IMR-90 (cell line): ENCODE data around the gene ACLY. TPM values are rescaled to one million over a fixed set of nuclear protein-coding genes. Genes with fewer than 3 reads are reported as not detected.
A peak's percentile ranks its signal among the peaks of the same experiment; 100 is the strongest.

Experiments used
- ATAC-seq: fragments of 200-7000 bp; cut with Tn5 transposase; 2 replicates; pipeline ENCODE4 v1.9.1; 2020; ENCODE audit warnings: low read depth, mild to moderate bottlenecking, moderate library complexity
- BruUV-seq: library from RNA; stranded (reverse); fragments of 400-500 nt; replicated peaks from 2 replicates; lab custom pipeline; 2021; lab: Mats Ljungman, UMichigan
- CTCF ChIA-PET: fragments of 300-600 bp; formaldehyde crosslinking; extraction: SDS; loops from one replicate; lab custom pipeline; 2021; ENCODE audit warnings: antibody characterized with exemption; lab: Yijun Ruan, JAX
- POLR2A ChIA-PET: fragments of 300-600 bp; sonication (Branson Sonifier 250); formaldehyde crosslinking; loops from one replicate; lab custom pipeline; 2022; ENCODE audit warnings: antibody characterized with exemption; ENCODE audit not compliant: unreplicated experiment; lab: Charles Lee
- DNase-seq: peaks from one replicate; pipeline ENCODE4 v3.0.0; 2013
- H2AFZ ChIP-seq: replicated peaks from 2 replicates; pipeline ENCODE3; 2013; ENCODE audit warnings: low read length, mild to moderate bottlenecking; ENCODE audit not compliant: poor library complexity
- H2AK5ac ChIP-seq: 2 replicates; pipeline ENCODE4 v1.6.1; 2013; ENCODE audit warnings: low read depth, low read length, inconsistent platforms
- H2AK9ac ChIP-seq: replicated peaks from 2 replicates; pipeline ENCODE3; 2013; ENCODE audit warnings: mild to moderate bottlenecking, low read depth, low read length, moderate library complexity; ENCODE audit not compliant: poor library complexity
- H2BK120ac ChIP-seq: 2 replicates; pipeline ENCODE4 v1.6.1; 2013; ENCODE audit warnings: low read depth, low read length, inconsistent platforms
- H2BK15ac ChIP-seq: 3 replicates; pipeline ENCODE4 v1.6.1; 2013; ENCODE audit warnings: low read depth, low read length, inconsistent platforms
- H2BK20ac ChIP-seq: 2 replicates; pipeline ENCODE4 v1.6.1; 2013; ENCODE audit warnings: low read depth, mild to moderate bottlenecking, inconsistent platforms, low read length, moderate library complexity
- H2BK5ac ChIP-seq: 2 replicates; pipeline ENCODE4 v1.6.1; 2013; ENCODE audit warnings: mild to moderate bottlenecking, low read depth, low read length, inconsistent platforms; ENCODE audit not compliant: poor library complexity, severe bottlenecking
- H3K14ac ChIP-seq: replicated peaks from 2 replicates; pipeline ENCODE4 v1.6.1; 2013; ENCODE audit warnings: low read depth, low read length, inconsistent platforms
- H3K18ac ChIP-seq: 2 replicates; pipeline ENCODE4 v1.6.1; 2013; ENCODE audit warnings: low read depth, low read length, control low read depth
- H3K23ac ChIP-seq: 2 replicates; pipeline ENCODE4 v1.6.1; 2013; ENCODE audit warnings: low read depth, low read length, inconsistent platforms
- H3K27ac ChIP-seq: 2 replicates; pipeline ENCODE4 v1.5.1; 2013; ENCODE audit warnings: mild to moderate bottlenecking, control low read depth, low read length; ENCODE audit not compliant: insufficient read depth
- H3K27me3 ChIP-seq: 2 replicates; pipeline ENCODE4 v1.6.1; 2013; ENCODE audit warnings: low read length; ENCODE audit not compliant: control insufficient read depth, insufficient read depth
- H3K36me3 ChIP-seq: 2 replicates; pipeline ENCODE4 v1.6.1; 2013; ENCODE audit warnings: low read length, mixed read lengths; ENCODE audit not compliant: control insufficient read depth, insufficient read depth
- H3K4ac ChIP-seq: 2 replicates; pipeline ENCODE4 v1.6.1; 2013; ENCODE audit warnings: low read depth, low read length, inconsistent platforms
- H3K4me1 ChIP-seq: 2 replicates; pipeline ENCODE4 v1.6.1; 2013; ENCODE audit warnings: low read length, mixed read lengths; ENCODE audit not compliant: control insufficient read depth, insufficient read depth
- H3K4me2 ChIP-seq: 2 replicates; pipeline ENCODE4 v1.6.1; 2013; ENCODE audit warnings: low read depth, mild to moderate bottlenecking, control low read depth, low read length, moderate library complexity
- H3K4me3 ChIP-seq: 2 replicates; pipeline ENCODE4 v1.5.1; 2013; ENCODE audit warnings: low read depth, mild to moderate bottlenecking, control low read depth, low read length, moderate library complexity; ENCODE audit not compliant: insufficient read depth
- H3K56ac ChIP-seq: 2 replicates; pipeline ENCODE4 v1.6.1; 2013; ENCODE audit warnings: low read length, inconsistent platforms; ENCODE audit not compliant: insufficient read depth; ENCODE audit errors: extremely low read depth
- H3K79me1 ChIP-seq, 2 experiments: 2 replicates each; pipeline ENCODE4 v1.6.1; 2013; ENCODE audit warnings: low read length in 2 of 2, inconsistent platforms in 1 of 2, low read depth in 1 of 2
- H3K9ac ChIP-seq: 2 replicates; pipeline ENCODE4 v1.6.1; 2013; ENCODE audit warnings: low read depth, low read length, control low read depth
- H3K9me1 ChIP-seq: 2 replicates; pipeline ENCODE4 v1.6.1; 2013; ENCODE audit warnings: low read length, inconsistent platforms; ENCODE audit not compliant: insufficient read depth
- H3K9me3 ChIP-seq: 2 replicates; pipeline ENCODE4 v1.6.1; 2013; ENCODE audit warnings: low read length; ENCODE audit not compliant: control insufficient read depth, insufficient read depth
- H4K20me1 ChIP-seq: 2 replicates; pipeline ENCODE4 v1.6.1; 2013; ENCODE audit warnings: low read length, inconsistent platforms; ENCODE audit not compliant: insufficient read depth
- H4K5ac ChIP-seq: 2 replicates; pipeline ENCODE4 v1.6.1; 2013; ENCODE audit warnings: mild to moderate bottlenecking, low read depth, low read length, control low read depth
- H4K8ac ChIP-seq, 2 experiments: 2 replicates each; pipeline ENCODE4 v1.6.1; 2013; ENCODE audit warnings: low read depth in 2 of 2, low read length in 2 of 2, control low read depth in 1 of 2, inconsistent platforms in 1 of 2
- H4K91ac ChIP-seq: 2 replicates; pipeline ENCODE4 v1.6.1; 2013; ENCODE audit warnings: low read depth, low read length, inconsistent platforms; ENCODE audit not compliant: insufficient read depth
- CEBPB ChIP-seq: IDR thresholded peaks from 2 replicates; pipeline ENCODE4 v1.6.1; 2012; ENCODE audit warnings: low read depth, low read length, improper control_type of control experiment
- CHD1 ChIP-seq: IDR thresholded peaks from 2 replicates; pipeline ENCODE4 v1.6.1; 2012; ENCODE audit warnings: low read depth, low read length, improper control_type of control experiment
- CTCF ChIP-seq: conservative IDR thresholded peaks from 2 replicates; pipeline ENCODE4 v1.5.1; 2012; ENCODE audit warnings: mild to moderate bottlenecking, low read depth, low read length, improper control_type of control experiment
- MAFK ChIP-seq: IDR thresholded peaks from 2 replicates; pipeline ENCODE4 v1.6.1; 2012; ENCODE audit warnings: low read depth, low read length, improper control_type of control experiment
- MXI1 ChIP-seq: IDR thresholded peaks from 2 replicates; pipeline ENCODE4 v1.6.1; 2012; ENCODE audit warnings: low read depth, mild to moderate bottlenecking, low read length, moderate library complexity, borderline replicate concordance
- POLR2A ChIP-seq: IDR thresholded peaks from 2 replicates; pipeline ENCODE4 v1.6.1; 2012; ENCODE audit warnings: mild to moderate bottlenecking, low read depth, low read length
- SMC3 ChIP-seq: fragments of 150-350 bp; IDR thresholded peaks from 2 replicates; pipeline ENCODE4 v1.6.1; 2016; ENCODE audit warnings: low read depth, mild to moderate bottlenecking, antibody characterized with exemption, low read length, moderate library complexity
- WGBS, 2 experiments: methylation state at CpG; one replicate each; pipeline versions ENCODE4 v1.1.5 to v1.1.7; 2013; ENCODE audit warnings: missing lambda C conversion rate in 2 of 2; ENCODE audit not compliant: insufficient read length in 1 of 2; ENCODE audit errors: extremely low coverage in 2 of 2; 5-methylcytosine and 5-hydroxymethylcytosine counted together
- dilution Hi-C: fragments of 300-500 bp; cut with HindIII; formaldehyde crosslinking; loops from one replicate; pipeline ENCODE4 v1.14.3; 2018; ENCODE audit warnings: low sequenced_read_pairs; ENCODE audit not compliant: unreplicated experiment
- in situ Hi-C: fragments of 300-500 bp; cut with MboI; formaldehyde crosslinking; loops from 3 replicates; pipeline ENCODE4 v1.14.3; 2019; ENCODE audit warnings: low sequenced_read_pairs, inconsistent platforms, mixed read lengths
- intact Hi-C: fragments of 100-400 bp; cut with micrococcal nuclease; formaldehyde crosslinking; loops from 2 replicates; pipeline ENCODE4 v1.10.0; 2022
- polyA plus RNA-seq, 3 experiments: library from polyadenylated mRNA; depleted of rRNA; stranded (reverse); fragments of >200 nt; gene quantifications; 2 replicates each; pipeline ENCODE4 v1.2.3, GENCODE V29; 2012; ENCODE audit warnings: low replicate concordance in 1 of 3
- total RNA-seq: library from RNA; depleted of rRNA; stranded (reverse); fragments of >200 nt; gene quantifications from 2 replicates; pipeline ENCODE4 v1.2.3, GENCODE V29; 2012

ACLY gene
- total and polyA plus RNA-seq, 2 of the 4 experiments (the other 2 are of a cell fraction): 167 to 230 TPM

GRCh38 chr17:41907633-41908539 is 10.9 kb downstream of the ACLY start:
- dilution Hi-C loops: no loop called here
- H3K18ac ChIP-seq: peak overlapping the region; percentile 11
- H3K79me1 ChIP-seq: peaks cover 67 to 86% of the 10 kb centered on the region in 2 experiments
- no peak overlapping the region; the same call in 1 of the 2 replicates for H4K5ac ChIP-seq
- H3K23ac ChIP-seq: peak overlapping the region; percentile 47; the same call in 1 of the 2 replicates
- H3K36me3 ChIP-seq: peaks cover 77% of the 10 kb centered on the region
- H3K56ac ChIP-seq: no peak overlapping the region
- H4K91ac ChIP-seq: peak overlapping the region; percentile 62; the same call in 1 of the 2 replicates
- in situ Hi-C loops: no loop called here
- peak overlapping the region; percentile 29 to 68; a peak in 2 of 4 replicates for H4K8ac ChIP-seq
- DNase-seq (peak; percentile 42), ATAC-seq (peak; percentile 1)
- H2BK20ac ChIP-seq: peak overlapping the region; percentile 43
- no peak overlapping the region for H2AFZ ChIP-seq
- H3K9me1 ChIP-seq: peaks cover 43% of the 10 kb centered on the region
- ChIA-PET POLR2A (interaction anchor here (0.5 to 0.7 kb wide), 2 partner anchors 15 to 48 kb away, joined by 3 to 15 read pairs; no protein-coding TSS in a partner anchor), CTCF (no interaction called here)
- H3K27ac ChIP-seq: peak overlapping the region; percentile 58
- H4K20me1 ChIP-seq: peaks cover 45% of the 10 kb centered on the region
- peaks cover 33% of the 10 kb centered on the region for H3K4me1 ChIP-seq
- no peaks in the 10 kb centered on the region for H3K9me3 ChIP-seq
- H2AK5ac ChIP-seq: peak overlapping the region; percentile 98
- 96% methylated on average over 3 of the region's 14 CpGs; no CpG with 5 or more reads in 1 of the 2 experiments for WGBS, 2 experiments
- TF ChIP-seq POLR2A (no peak), MXI1 (no peak), SMC3 (no peak), CEBPB (0 out of 2 replicates have a peak, but pooled peaks have one; percentile 28), CHD1 (no peak), MAFK (no peak), CTCF (no peak)
- no peak overlapping the region for H3K9ac ChIP-seq
- peak overlapping the region; percentile 86 for H2AK9ac ChIP-seq
- BruUV-seq: no TSS peak
- H2BK15ac ChIP-seq: peak overlapping the region; percentile 71; the same call in 2 of the 3 replicates
- H3K27me3 ChIP-seq: no peaks in the 10 kb centered on the region
- H2BK120ac ChIP-seq: peak overlapping the region; percentile 9; the same call in 1 of the 2 replicates
- H3K4me2 ChIP-seq: no peak overlapping the region
- intact Hi-C loops: no loop called here
- peak overlapping the region; percentile 72 for H3K4ac ChIP-seq
- peak overlapping the region; percentile 71 for H2BK5ac ChIP-seq
- H3K14ac ChIP-seq: peak overlapping the region; percentile 44; the same call in 1 of the 2 replicates
- H3K4me3 ChIP-seq: no peak overlapping the region
